Hematopoietic multipotent progenitor cell (in vitro differentiated cells): ENCODE results near the gene OPA3. TPM values are rescaled to one million over a fixed set of nuclear protein-coding genes. Genes with fewer than 3 reads are reported as not detected.

ENCODE experiments used
- DNase-seq, 3 donors: peaks; one replicate each; pipeline ENCODE4 v3.0.0-alpha.2; 2011 to 2015; ENCODE audit warnings: low read depth in 2 of 3, low spot score in 2 of 3
- total RNA-seq: library from RNA; depleted of rRNA; stranded (reverse); fragments of >200 nt; gene quantifications from one replicate; pipeline ENCODE4 v1.2.3, GENCODE V29; 2012

OPA3 gene
- total RNA-seq, 1 donor = 5.9 TPM

DNA sequence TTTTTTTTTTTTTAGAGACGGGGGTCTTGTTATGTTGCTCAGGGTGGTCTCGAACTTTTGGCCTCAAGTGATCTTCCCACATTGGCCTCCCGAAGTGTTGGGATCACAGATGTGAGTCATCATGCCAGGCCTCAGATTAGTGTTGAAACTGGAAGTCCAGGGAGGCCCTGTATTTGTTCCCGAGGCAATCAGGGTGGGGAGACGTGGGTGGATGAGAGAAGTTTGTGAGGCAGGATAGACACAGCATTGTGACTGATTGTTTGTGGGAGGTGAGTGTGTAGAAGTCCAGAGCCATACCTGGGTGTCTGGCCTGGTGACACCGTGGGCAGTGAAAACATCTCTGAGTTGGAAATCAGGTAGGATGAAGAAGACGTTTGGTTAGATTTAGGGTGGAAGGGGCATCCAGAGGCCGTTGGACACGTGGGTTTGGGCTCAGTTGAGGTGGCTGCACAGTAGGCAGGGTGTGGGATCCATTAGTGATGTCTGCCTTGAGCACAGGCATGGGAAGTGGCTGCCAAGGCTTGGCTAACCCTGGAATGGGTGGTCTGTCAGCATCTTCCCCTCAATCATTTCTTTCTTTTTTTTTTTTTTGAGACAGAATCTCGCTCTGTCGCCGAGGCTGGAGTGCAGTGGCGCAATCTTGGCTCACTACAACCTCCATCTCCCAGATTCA, 100.2 kb downstream of the OPA3 start:
- DNase-seq = no peak

DNA sequence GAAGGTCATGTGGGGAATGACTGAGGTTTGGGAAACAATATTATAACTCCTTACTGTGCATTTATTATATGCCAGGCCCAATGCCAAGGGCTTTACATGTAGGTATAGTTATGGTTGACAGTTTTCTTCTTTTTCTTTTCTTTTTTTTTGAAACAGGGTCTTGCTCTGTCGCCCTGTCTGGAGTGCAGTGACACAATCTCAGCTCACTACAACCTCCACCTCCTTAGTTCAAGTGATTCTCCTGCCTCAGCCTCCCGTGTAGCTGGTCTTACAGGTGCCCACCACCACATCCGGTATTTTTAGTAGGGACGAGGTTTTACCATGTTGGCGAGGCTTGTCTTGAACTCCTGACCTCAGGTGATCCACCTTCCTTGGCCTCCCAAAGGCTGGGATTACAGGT, 101.6 kb downstream of the OPA3 start:
- no peak for DNase-seq

DNA sequence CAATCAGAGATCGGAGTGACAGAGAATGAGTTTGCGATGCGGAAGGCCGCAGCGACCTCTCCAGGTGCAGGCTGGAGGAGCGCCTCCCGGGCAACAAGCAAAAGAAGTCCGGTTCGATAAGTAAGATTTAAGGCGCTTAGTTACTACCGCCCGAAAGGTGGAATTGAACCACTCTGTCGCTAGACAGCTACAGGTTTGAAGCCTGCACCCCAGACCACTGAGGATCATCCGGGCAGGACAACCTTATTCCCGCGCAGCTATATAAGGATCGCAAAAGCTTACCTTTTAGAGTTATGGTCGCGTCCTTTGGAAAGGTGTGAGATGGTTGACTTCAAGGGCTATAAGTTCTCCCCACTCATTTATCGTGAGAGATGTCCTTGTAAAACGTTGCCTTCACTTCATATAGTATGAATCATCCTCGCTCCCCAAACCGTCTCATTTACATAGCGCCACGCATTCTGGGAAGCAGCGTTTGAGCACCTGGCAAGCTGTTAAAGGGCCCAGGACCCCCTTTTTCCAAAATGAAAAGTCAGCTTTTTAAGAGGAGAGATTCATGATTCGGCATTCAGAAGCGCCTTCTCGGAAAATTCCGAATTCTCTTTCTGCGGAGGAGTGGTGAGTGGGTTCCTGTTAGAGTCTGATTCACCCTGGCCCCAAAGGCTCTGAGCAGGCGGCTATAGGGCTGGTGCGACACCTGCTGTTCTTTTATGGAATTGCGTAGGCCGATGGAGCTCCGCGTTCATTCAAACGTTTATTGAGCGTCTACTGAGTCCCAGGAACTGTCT, 106.0 kb downstream of the OPA3 start:
- DNase-seq = peak; percentile 82 to 94 (median 89)

DNA sequence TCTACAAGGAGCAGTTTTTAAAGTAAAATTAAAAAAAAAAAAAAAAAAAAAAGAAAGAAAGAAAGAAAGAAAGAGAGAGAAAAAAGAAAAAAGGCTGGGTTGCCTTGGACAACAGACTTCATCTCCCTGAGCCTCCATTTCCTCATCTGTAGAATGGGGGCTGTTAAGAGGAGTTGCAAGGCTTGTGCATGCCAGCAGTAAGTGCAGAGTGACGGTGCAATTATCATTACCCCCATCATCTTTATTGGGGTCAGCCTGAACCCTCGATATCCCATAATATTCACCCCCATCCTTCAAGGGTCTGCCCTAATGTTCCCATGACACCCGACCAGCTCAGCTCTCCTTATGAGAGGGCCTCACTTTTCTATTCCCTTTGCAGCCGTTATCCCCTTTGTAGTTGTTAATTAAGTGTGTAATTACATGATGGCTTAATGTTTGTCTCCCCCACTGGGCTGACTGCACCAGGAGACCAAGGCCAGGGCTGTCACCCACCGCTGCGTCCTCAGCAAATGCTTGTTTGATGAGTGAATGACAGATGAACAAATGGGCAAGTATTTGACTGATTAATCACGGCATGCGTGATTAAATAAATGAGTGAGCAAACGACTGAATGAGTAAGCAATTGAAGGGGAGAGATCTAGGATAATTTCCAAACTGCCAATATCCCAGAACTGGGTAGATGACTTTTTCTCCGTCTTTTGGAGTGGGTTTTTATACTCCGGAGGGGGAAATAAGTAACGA, 106.7 kb downstream of the OPA3 start:
- peak in 1 of 3 donors; percentile 33 for DNase-seq

Other genes starting within 250 kb of the OPA3 start
- under 0.01 TPM for gene KLC3, start 244.1 kb downstream of the OPA3 start, total RNA-seq
- gene ERCC2, start 214.2 kb downstream of the OPA3 start, total RNA-seq = 29.1 TPM
- gene PPP1R13L, start 179.7 kb downstream of the OPA3 start, total RNA-seq = 2.7 TPM
- 4.3 TPM for gene POLR1G, start 178.2 kb downstream of the OPA3 start, total RNA-seq
- 95.3 TPM for gene ERCC1, start 160.9 kb downstream of the OPA3 start, total RNA-seq
- 300 TPM for gene FOSB, start 116.8 kb downstream of the OPA3 start, total RNA-seq
- gene RTN2, start 87.8 kb downstream of the OPA3 start, total RNA-seq = 11.8 TPM
- gene PPM1N, start 86.4 kb downstream of the OPA3 start, total RNA-seq = 1.9 TPM
- 116 TPM for gene VASP, start 77.3 kb downstream of the OPA3 start, total RNA-seq
- not detected for gene GPR4, start 17.4 kb upstream of the OPA3 start, total RNA-seq
- gene EML2, start 54.6 kb upstream of the OPA3 start, total RNA-seq = 34.2 TPM
- under 0.01 TPM for gene GIPR, start 83.4 kb upstream of the OPA3 start, total RNA-seq
- 215 TPM for gene SNRPD2, start 107.2 kb upstream of the OPA3 start, total RNA-seq
- gene QPCTL, start 107.9 kb upstream of the OPA3 start, total RNA-seq = 17.8 TPM
- 19.1 TPM for gene FBXO46, start 146.1 kb upstream of the OPA3 start, total RNA-seq
- not detected for gene MEIOSIN, start 148.6 kb upstream of the OPA3 start, total RNA-seq
- 1.6 TPM for gene SIX5, start 184.4 kb upstream of the OPA3 start, total RNA-seq
- gene DMPK, start 197.7 kb upstream of the OPA3 start, total RNA-seq = 1.1 TPM
- 8.3 TPM for gene DMWD, start 208.0 kb upstream of the OPA3 start, total RNA-seq
- 0.27 TPM for gene RSPH6A, start 230.5 kb upstream of the OPA3 start, total RNA-seq